Measurements from ENCODE around the gene CRELD1. TPM values are rescaled to one million over a fixed set of nuclear protein-coding genes. Genes with fewer than 3 reads are reported as not detected.

CRELD1 gene
- 24.8 and 25.3 TPM in 2 replicates for total RNA-seq
- long read RNA-seq, transcript CRELD1-206 (11 exons, 1,778 nt), result major isoform, 11 of 33 reads
- long read RNA-seq, transcript CRELD1-203 (11 exons, 1,728 nt), result minor isoform, 7 of 33 reads
- long read RNA-seq, partial matches to known transcripts, result 5 of 33 reads
- long read RNA-seq, other reads (novel, unspliced or antisense), result 7 of 33 reads

DNA sequence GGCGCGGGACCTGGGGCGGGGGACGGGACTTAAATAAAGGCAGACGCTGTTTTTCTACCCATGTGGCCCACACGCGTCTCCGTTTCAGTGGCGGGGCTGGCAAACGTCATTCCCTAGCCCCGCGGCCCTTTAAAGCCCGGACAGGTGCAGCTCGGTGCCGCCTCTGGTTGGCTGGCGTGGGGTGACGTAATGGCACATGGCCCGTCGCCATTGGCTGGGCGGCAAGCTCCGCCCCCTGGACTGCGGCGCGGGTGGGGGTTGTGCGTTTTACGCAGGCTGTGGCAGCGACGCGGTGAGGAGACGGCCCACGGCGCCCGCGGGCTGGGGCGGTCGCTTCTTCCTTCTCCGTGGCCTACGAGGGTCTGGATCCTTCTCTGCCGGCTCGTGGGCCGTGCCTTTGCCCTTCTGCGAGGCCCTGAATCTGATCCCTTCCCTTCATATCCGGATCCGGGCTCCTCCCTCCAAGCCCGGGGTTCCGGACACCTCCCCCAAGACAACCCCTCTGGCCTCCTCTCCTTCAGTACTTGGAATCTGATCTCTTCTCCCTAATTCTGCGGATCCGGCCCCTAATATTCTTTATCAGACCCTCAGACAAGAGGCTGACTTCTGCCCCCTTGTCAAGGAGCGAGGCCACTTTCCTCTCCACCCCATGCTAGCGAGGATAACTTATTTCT lies at the start of gene CRELD1:
Gene CRELD1, plus strand, starts transcription at position 274 of the 674 bp plus-strand sequence. CDS start 605 bp downstream, outside the sequence.
- Mint-ChIP-seq H3K27me3 (ENCODE audit: unreplicated experiment) (no peaks in the 10 kb centered on the region), H3K9me3 (ENCODE audit: unreplicated experiment) (no peaks in the 10 kb centered on the region)
- peak; percentile 97 for DNase-seq (ENCODE audit: extremely low spot score, unreplicated experiment)

GRCh38 chr3:9884555-9885165 lies 49.0 kb upstream of the CRELD1 start:
- Mint-ChIP-seq H3K4me3 (ENCODE audit: unreplicated experiment) (no peak overlapping the region), H3K36me3 (ENCODE audit: unreplicated experiment) (no peaks in the 10 kb centered on the region), H3K27ac (ENCODE audit: unreplicated experiment) (peak overlapping the region; percentile 39), H3K4me1 (ENCODE audit: unreplicated experiment) (peaks cover 6% of the 10 kb centered on the region), H3K9me3 (ENCODE audit: unreplicated experiment) (no peaks in the 10 kb centered on the region), H3K27me3 (ENCODE audit: unreplicated experiment) (no peaks in the 10 kb centered on the region)
- TF ChIP-seq, protein P1, sequence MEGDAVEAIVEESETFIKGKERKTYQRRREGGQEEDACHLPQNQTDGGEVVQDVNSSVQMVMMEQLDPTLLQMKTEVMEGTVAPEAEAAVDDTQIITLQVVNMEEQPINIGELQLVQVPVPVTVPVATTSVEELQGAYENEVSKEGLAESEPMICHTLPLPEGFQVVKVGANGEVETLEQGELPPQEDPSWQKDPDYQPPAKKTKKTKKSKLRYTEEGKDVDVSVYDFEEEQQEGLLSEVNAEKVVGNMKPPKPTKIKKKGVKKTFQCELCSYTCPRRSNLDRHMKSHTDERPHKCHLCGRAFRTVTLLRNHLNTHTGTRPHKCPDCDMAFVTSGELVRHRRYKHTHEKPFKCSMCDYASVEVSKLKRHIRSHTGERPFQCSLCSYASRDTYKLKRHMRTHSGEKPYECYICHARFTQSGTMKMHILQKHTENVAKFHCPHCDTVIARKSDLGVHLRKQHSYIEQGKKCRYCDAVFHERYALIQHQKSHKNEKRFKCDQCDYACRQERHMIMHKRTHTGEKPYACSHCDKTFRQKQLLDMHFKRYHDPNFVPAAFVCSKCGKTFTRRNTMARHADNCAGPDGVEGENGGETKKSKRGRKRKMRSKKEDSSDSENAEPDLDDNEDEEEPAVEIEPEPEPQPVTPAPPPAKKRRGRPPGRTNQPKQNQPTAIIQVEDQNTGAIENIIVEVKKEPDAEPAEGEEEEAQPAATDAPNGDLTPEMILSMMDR (IDR thresholded peaks at IDR 0.05), result no peak
- DNase-seq (ENCODE audit: extremely low spot score, unreplicated experiment), result no peak

More for the DNA sequence above, at the start of gene CRELD1:
- TF ChIP-seq, protein P1 (IDR thresholded peaks at IDR 0.05), result no peak
- peaks cover 25% of the 10 kb centered on the region for H3K4me1 Mint-ChIP-seq (ENCODE audit: unreplicated experiment)
- H3K27ac Mint-ChIP-seq (ENCODE audit: unreplicated experiment), result peak within 1 kb of the TSS; percentile 95
- peak within 1 kb of the TSS; percentile 94 for H3K4me3 Mint-ChIP-seq (ENCODE audit: unreplicated experiment)
- H3K36me3 Mint-ChIP-seq (ENCODE audit: unreplicated experiment), result peaks cover 12% of the 10 kb centered on the region

DNA sequence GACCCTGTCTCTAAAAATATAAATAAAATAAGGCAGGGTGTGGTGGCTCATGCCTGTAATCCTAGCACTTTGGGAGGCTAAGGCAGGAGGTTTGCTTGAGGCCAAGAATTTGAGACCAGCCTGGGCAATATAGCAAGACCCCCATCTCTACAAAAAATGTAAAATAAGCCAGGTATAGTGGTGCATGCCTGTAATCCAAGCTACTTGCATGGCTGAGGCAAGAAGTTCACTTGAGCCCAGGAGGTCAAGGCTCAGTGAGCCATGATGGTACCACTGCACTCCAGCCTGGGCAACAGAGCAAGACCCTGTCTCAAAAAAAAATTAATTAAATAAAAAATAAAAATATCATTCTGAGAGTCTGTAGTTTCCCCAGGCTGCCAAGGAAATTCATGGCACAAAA lies 47.3 kb upstream of the CRELD1 start:
- Mint-ChIP-seq H3K4me1 (ENCODE audit: unreplicated experiment) (peaks cover 14% of the 10 kb centered on the region), H3K9me3 (ENCODE audit: unreplicated experiment) (no peaks in the 10 kb centered on the region), H3K4me3 (ENCODE audit: unreplicated experiment) (no peak overlapping the region), H3K36me3 (ENCODE audit: unreplicated experiment) (no peaks in the 10 kb centered on the region), H3K27me3 (ENCODE audit: unreplicated experiment) (no peaks in the 10 kb centered on the region), H3K27ac (ENCODE audit: unreplicated experiment) (no peak overlapping the region)
- TF ChIP-seq, protein P1 (IDR thresholded peaks at IDR 0.05), result no peak
- DNase-seq (ENCODE audit: extremely low spot score, unreplicated experiment), result no peak

DNA sequence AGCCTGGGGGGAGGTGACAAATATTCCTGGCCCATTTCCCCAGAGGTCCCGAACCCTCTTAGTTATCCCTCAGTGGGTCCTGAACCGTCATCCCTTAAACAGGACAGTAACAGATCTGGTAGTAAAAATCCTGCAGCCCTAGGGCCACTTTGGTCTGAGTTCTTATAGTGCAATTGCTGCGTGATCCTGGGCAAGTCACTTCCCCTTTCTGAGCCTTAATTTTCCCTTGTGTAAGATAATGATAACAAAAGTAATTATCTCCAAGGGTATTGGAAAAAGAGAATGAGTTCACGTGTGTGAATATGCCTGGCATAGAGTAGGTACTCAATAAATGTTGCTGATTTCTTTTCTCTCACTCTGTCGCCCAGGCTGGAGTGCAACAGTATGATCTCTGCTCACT lies 46.2 kb upstream of the CRELD1 start:
- H3K27ac Mint-ChIP-seq (ENCODE audit: unreplicated experiment), result no peak overlapping the region
- peaks cover 21% of the 10 kb centered on the region for H3K4me1 Mint-ChIP-seq (ENCODE audit: unreplicated experiment)
- no peak for DNase-seq (ENCODE audit: extremely low spot score, unreplicated experiment)
- no peaks in the 10 kb centered on the region for H3K9me3 Mint-ChIP-seq (ENCODE audit: unreplicated experiment)
- TF ChIP-seq, protein P1 (IDR thresholded peaks at IDR 0.05), result no peak
- no peak overlapping the region for H3K4me3 Mint-ChIP-seq (ENCODE audit: unreplicated experiment)
- H3K27me3 Mint-ChIP-seq (ENCODE audit: unreplicated experiment), result no peaks in the 10 kb centered on the region
- no peaks in the 10 kb centered on the region for H3K36me3 Mint-ChIP-seq (ENCODE audit: unreplicated experiment)

DNA sequence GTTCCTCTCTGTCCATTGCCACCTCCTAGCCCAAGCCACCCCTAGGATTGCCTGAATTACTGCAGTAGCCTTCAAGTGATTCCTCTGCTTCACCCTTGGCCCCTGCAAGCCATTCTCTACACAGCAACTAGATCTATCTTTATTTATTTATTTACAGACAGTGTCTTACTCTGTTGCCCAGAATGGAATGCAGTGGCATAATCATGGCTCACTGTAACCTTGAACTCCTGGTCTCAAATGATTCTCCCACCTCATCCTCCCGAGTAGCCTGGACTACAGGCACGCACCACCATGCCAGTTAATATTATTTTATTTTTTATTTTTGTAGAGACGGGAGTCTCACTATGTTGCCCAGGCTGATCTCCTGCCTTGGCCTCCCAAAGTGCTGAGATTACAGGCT lies 45.1 kb upstream of the CRELD1 start:
- Mint-ChIP-seq H3K4me1 (ENCODE audit: unreplicated experiment) (peaks cover 29% of the 10 kb centered on the region), H3K4me3 (ENCODE audit: unreplicated experiment) (no peak overlapping the region)

More for the DNA sequence above, 45.1 kb upstream of the CRELD1 start:
- TF ChIP-seq, protein P1 (IDR thresholded peaks at IDR 0.05), result no peak
- Mint-ChIP-seq H3K27ac (ENCODE audit: unreplicated experiment) (no peak overlapping the region), H3K9me3 (ENCODE audit: unreplicated experiment) (no peaks in the 10 kb centered on the region), H3K36me3 (ENCODE audit: unreplicated experiment) (peaks cover 7% of the 10 kb centered on the region), H3K27me3 (ENCODE audit: unreplicated experiment) (no peaks in the 10 kb centered on the region)
- no peak for DNase-seq (ENCODE audit: extremely low spot score, unreplicated experiment)

Measured in osteocyte (in vitro differentiated cells).